ENCODE measurements around the gene KCNJ10.

DNA sequence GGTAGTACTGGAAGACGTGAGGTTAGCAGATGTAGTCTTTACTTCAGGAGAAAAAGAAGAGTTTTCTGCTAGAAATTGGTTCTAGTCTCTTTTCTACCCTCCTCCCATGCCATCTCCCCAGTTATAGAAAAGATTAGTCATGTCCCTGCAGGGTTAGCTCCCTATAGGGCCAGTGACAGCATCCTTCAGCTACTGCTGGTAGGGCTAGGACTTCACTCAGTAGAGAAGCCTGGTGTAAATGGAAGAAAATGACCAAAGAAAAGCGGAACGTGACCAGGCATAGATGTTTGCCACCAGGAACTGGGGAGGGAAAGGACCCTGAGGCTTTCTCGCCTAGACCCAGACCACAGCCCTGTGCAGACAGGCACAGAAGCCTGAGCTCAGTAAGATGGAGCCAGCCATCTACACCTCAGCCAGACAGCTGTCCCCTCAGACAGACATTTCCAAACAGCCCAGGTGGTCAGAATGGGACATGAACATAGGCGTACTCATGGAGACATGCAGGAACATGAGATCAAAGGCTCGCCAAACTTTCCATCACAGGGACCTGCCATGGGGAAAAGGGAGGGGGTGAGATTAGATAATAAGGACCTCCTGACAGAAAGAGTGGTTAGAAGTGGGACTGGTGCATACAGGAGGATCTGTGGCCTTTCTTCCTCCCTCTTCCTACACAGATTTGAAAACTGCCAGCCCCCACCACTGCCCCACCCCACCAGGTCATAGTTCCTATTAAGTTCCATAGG, 92.4 kb downstream of the KCNJ10 start:
- TF ChIP-seq POLR2AphosphoS5 (IDR thresholded peaks at IDR 0.05; ENCODE audit: low read depth, low read length), result no peak
- no peak for TF ChIP-seq TAF1 (IDR thresholded peaks at IDR 0.05; ENCODE audit: borderline replicate concordance, low read depth, low read length)
